OCI-LY7 (cell line): Measurements from ENCODE around the gene TCEAL5. TPM values are rescaled to one million over a fixed set of nuclear protein-coding genes. Genes with fewer than 3 reads are reported as not detected.

Source experiments
- BruUV-seq: library from RNA; stranded (reverse); fragments of 400-500 nt; replicated peaks from 2 replicates; lab custom pipeline; 2021; lab: Mats Ljungman, UMichigan
- CTCF ChIA-PET: fragments of 300-600 bp; sonication (Branson Sonifier 250); formaldehyde crosslinking; loops from one replicate; lab custom pipeline; 2022; ENCODE audit warnings: antibody characterized with exemption; ENCODE audit not compliant: unreplicated experiment; lab: Charles Lee
- POLR2A ChIA-PET: fragments of 300-600 bp; sonication (Branson Sonifier 250); formaldehyde crosslinking; loops from one replicate; lab custom pipeline; 2022; ENCODE audit warnings: antibody characterized with exemption; lab: Charles Lee
- DNase-seq: peaks from one replicate; pipeline ENCODE4 v3.0.0-alpha.2; 2015; ENCODE audit warnings: low spot score
- H2AFZ ChIP-seq: fragments of 200-600 bp; sonication (generic), shearing (Covaris generic); 2 replicates; pipeline ENCODE4 v1.6.1; 2014; ENCODE audit warnings: mild to moderate bottlenecking, antibody characterized with exemption, low read length, moderate library complexity
- H3K27ac ChIP-seq: fragments of 200-600 bp; sonication (generic); 2 replicates; pipeline ENCODE4 v1.5.1; 2014; ENCODE audit warnings: mixed run types, low read depth, mild to moderate bottlenecking, moderate library complexity, low read length, inconsistent platforms; ENCODE audit not compliant: poor library complexity, severe bottlenecking
- H3K36me3 ChIP-seq: fragments of 200-600 bp; sonication (generic); 2 replicates; pipeline ENCODE4 v1.6.1; 2014; ENCODE audit warnings: mild to moderate bottlenecking, antibody characterized with exemption, low read length, moderate library complexity, mixed read lengths; ENCODE audit not compliant: insufficient read depth
- H3K4me1 ChIP-seq: fragments of 200-600 bp; sonication (generic); 2 replicates; pipeline ENCODE4 v1.5.1; 2014; ENCODE audit warnings: mild to moderate bottlenecking, low read length; ENCODE audit not compliant: insufficient read depth, poor library complexity, severe bottlenecking
- H3K4me2 ChIP-seq: fragments of 200-600 bp; sonication (generic); 2 replicates; pipeline ENCODE4 v1.6.1; 2014; ENCODE audit warnings: mild to moderate bottlenecking, low read length
- H3K4me3 ChIP-seq: fragments of 200-600 bp; sonication (generic); 2 replicates; pipeline ENCODE4 v1.5.1; 2014; ENCODE audit warnings: mild to moderate bottlenecking, low read depth, low read length; ENCODE audit not compliant: poor library complexity, severe bottlenecking
- H3K79me2 ChIP-seq: fragments of 200-600 bp; sonication (generic); 2 replicates; pipeline ENCODE4 v1.6.1; 2016; ENCODE audit warnings: low read depth, mild to moderate bottlenecking, low read length, moderate library complexity, mixed read lengths; ENCODE audit not compliant: insufficient read depth
- H3K9me2 ChIP-seq: fragments of 200-600 bp; sonication (generic); 2 replicates; pipeline ENCODE4 v1.6.1; 2016; ENCODE audit warnings: mild to moderate bottlenecking, low read length, mixed read lengths; ENCODE audit not compliant: insufficient read depth
- H3K9me3 ChIP-seq: fragments of 200-600 bp; sonication (generic); 2 replicates; pipeline ENCODE4 v1.6.1; 2014; ENCODE audit warnings: mild to moderate bottlenecking, mixed run types, low read length, mixed read lengths
- H4K20me1 ChIP-seq: fragments of 200-600 bp; sonication (generic); 2 replicates; pipeline ENCODE4 v1.6.1; 2014; ENCODE audit warnings: mild to moderate bottlenecking, antibody characterized with exemption, low read length, moderate library complexity, mixed read lengths; ENCODE audit not compliant: insufficient read depth
- CTCF ChIP-seq: fragments of 200-600 bp; sonication (generic); conservative IDR thresholded peaks from 2 replicates; pipeline ENCODE4 v1.5.1; 2014; ENCODE audit warnings: mild to moderate bottlenecking, antibody characterized with exemption, low read length, moderate library complexity, mixed read lengths
- EZH2phosphoT487 ChIP-seq: fragments of 200-600 bp; sonication (generic); IDR thresholded peaks from 2 replicates; pipeline ENCODE4 v1.6.1; 2018; ENCODE audit warnings: low read depth, borderline replicate concordance, mild to moderate bottlenecking, mixed run types, antibody characterized with exemption, low read length, moderate library complexity, mixed read lengths
- intact Hi-C: fragments of 100-400 bp; cut with micrococcal nuclease; formaldehyde crosslinking; loops from one replicate; pipeline ENCODE4 v1.10.0; 2022; ENCODE audit not compliant: unreplicated experiment
- total RNA-seq, 2 experiments: library from RNA; depleted of rRNA in 1 of 2; stranded (reverse); fragments of >200 nt in 1 of 2; shearing (Covaris generic) in 1 of 2; gene quantifications; 2 replicates each; pipeline ENCODE4 v1.2.3, GENCODE V29; 2014 to 2022

TCEAL5 gene
- total RNA-seq, 2 experiments from 2014 or later: not detected

- intact Hi-C loops: no loop called here
- Histone ChIP-seq H3K9me2 (no peaks in the 10 kb centered on the region), H3K27ac (no peak overlapping the region), H4K20me1 (no peaks in the 10 kb centered on the region), H3K4me3 (no peak overlapping the region), H3K4me1 (no peaks in the 10 kb centered on the region), H3K9me3 (no peaks in the 10 kb centered on the region), H3K36me3 (no peaks in the 10 kb centered on the region), H3K79me2 (no peaks in the 10 kb centered on the region), H3K4me2 (no peak overlapping the region), H2AFZ (no peak overlapping the region)
- ChIA-PET POLR2A (no interaction called here), CTCF (no interaction called here)
- BruUV-seq: no TSS peak
- no peak for DNase-seq
- TF ChIP-seq CTCF (no peak), EZH2phosphoT487 (no peak)
These were observed 28.2 kb upstream of the TCEAL5 start for GRCh38 chrX:103304705-103305104.

GRCh38 chrX:103293118-103293517 lies 16.6 kb upstream of the TCEAL5 start:
- BruUV-seq: no TSS peak
- Histone ChIP-seq H3K36me3 (no peaks in the 10 kb centered on the region), H2AFZ (no peak overlapping the region), H3K27ac (no peak overlapping the region), H3K4me1 (no peaks in the 10 kb centered on the region), H3K9me2 (no peaks in the 10 kb centered on the region), H3K9me3 (no peaks in the 10 kb centered on the region), H3K79me2 (no peaks in the 10 kb centered on the region), H3K4me3 (no peak overlapping the region), H4K20me1 (no peaks in the 10 kb centered on the region), H3K4me2 (no peak overlapping the region)
- CTCF ChIA-PET: no interaction called here
- TF ChIP-seq EZH2phosphoT487 (no peak), CTCF (no peak)
- intact Hi-C loops: no loop called here
- no peak for DNase-seq
- POLR2A ChIA-PET: no interaction called here

GRCh38 chrX:103279624-103280023 lies 3.1 kb upstream of the TCEAL5 start:
- no peaks in the 10 kb centered on the region for H4K20me1 ChIP-seq
- H2AFZ ChIP-seq: no peak overlapping the region
- H3K36me3 ChIP-seq: no peaks in the 10 kb centered on the region
- TF ChIP-seq CTCF: no peak
- no peak for TF ChIP-seq EZH2phosphoT487
- ChIA-PET POLR2A (no interaction called here), CTCF (no interaction called here)
- no TSS peak for BruUV-seq
- H3K4me3 ChIP-seq: no peak overlapping the region
- no peak for DNase-seq
- no peaks in the 10 kb centered on the region for H3K9me3 ChIP-seq
- H3K9me2 ChIP-seq: no peaks in the 10 kb centered on the region
- intact Hi-C loops: no loop called here
- no peaks in the 10 kb centered on the region for H3K79me2 ChIP-seq
- H3K27ac ChIP-seq: no peak overlapping the region
- H3K4me1 ChIP-seq: no peaks in the 10 kb centered on the region
- no peak overlapping the region for H3K4me2 ChIP-seq
